SK-MEL-5 (cell line): ENCODE results near the gene NUBP1. TPM values are rescaled to one million over a fixed set of nuclear protein-coding genes. Genes with fewer than 3 reads are reported as not detected.

Source experiments
- small RNA-seq, 2 experiments: library from RNA; depleted of rRNA; stranded (forward); fragments of <200 nt; gene quantifications; one replicate each; pipeline ENCODE3, GENCODE V24; 2014
- total RNA-seq: library from RNA; depleted of rRNA; stranded (reverse); fragments of >200 nt; shearing (Covaris generic); gene quantifications from 2 replicates; pipeline ENCODE4 v1.2.3, GENCODE V29; 2014; rRNA removed

Gene NUBP1
- total RNA-seq, 1 experiment from 2014 or later = 34.6 TPM

Small RNA genes lying within 50 kb of the gene (small RNA-seq; reads per million reads assigned to genes)
- gene MTND4LP24 (0 reads per million in 2 experiments), gene MTND6P33 (0 reads per million in 2 experiments)

Other genes starting within 250 kb of the NUBP1 start
- gene EMP2, start 163.2 kb upstream of the NUBP1 start, total RNA-seq = 59.9 and 61.6 TPM in 2 replicates
- 1.4 TPM in 1 of 2 replicates, not detected in the other for gene TEKT5, start 48.9 kb upstream of the NUBP1 start, total RNA-seq
- gene TVP23A, start 75.0 kb downstream of the NUBP1 start, total RNA-seq = 0.32 and 1.4 TPM in 2 replicates
- 3.7 and 4.1 TPM in 2 replicates for gene CIITA, start 133.4 kb downstream of the NUBP1 start, total RNA-seq
- gene DEXI, start 198.6 kb downstream of the NUBP1 start, total RNA-seq = 47.6 and 52.8 TPM in 2 replicates
- 8.0 TPM in 2 replicates for gene CLEC16A, start 200.7 kb downstream of the NUBP1 start, total RNA-seq